CD14-positive monocyte (primary cell): ENCODE measurements around the gene TTC33. TPM values are rescaled to one million over a fixed set of nuclear protein-coding genes. Genes with fewer than 3 reads are reported as not detected.
A peak's percentile ranks its signal among the peaks of the same experiment; 100 is the strongest.

Experiments used
- DNase-seq, 3 donors: peaks; one replicate each; pipeline ENCODE4 v3.0.0-alpha.2; 2011 to 2022
- H2AFZ ChIP-seq: 2 replicates; pipeline ENCODE4 v1.6.0; 2012; ENCODE audit warnings: mild to moderate bottlenecking, low read depth, low read length, inconsistent platforms; ENCODE audit not compliant: insufficient read depth, poor library complexity, severe bottlenecking
- H3K27ac ChIP-seq, 2 donors: 1 replicate in 1 of 2; 2 replicates in 1 of 2; pipeline ENCODE4 v1.5.1; 2012 to 2013; ENCODE audit warnings: low read length in 2 of 2, control low read depth in 1 of 2, inconsistent platforms in 1 of 2, low read depth in 1 of 2, mild to moderate bottlenecking in 1 of 2
- H3K27me3 ChIP-seq, 2 donors: one replicate each; pipeline versions ENCODE4 v1.6.0 to v1.6.1; 2011 to 2013; ENCODE audit warnings: low read length in 2 of 2; ENCODE audit not compliant: control insufficient read depth in 2 of 2, insufficient read depth in 2 of 2
- H3K36me3 ChIP-seq, 2 donors: replicated peaks in 1 of 2; 1 replicate in 1 of 2; 2 replicates in 1 of 2; pipeline versions ENCODE4 v1.5.1 to v1.6.1; 2012 to 2013; ENCODE audit warnings: low read length in 2 of 2, control low read depth in 1 of 2, inconsistent platforms in 1 of 2, mild to moderate bottlenecking in 1 of 2; ENCODE audit not compliant: insufficient read depth in 2 of 2, control insufficient read depth in 1 of 2
- H3K4me1 ChIP-seq, 2 donors: 1 replicate in 1 of 2; 2 replicates in 1 of 2; pipeline versions ENCODE4 v1.5.1 to v1.6.1; 2012 to 2013; ENCODE audit warnings: low read length in 2 of 2, control low read depth in 1 of 2, inconsistent platforms in 1 of 2, mild to moderate bottlenecking in 1 of 2, moderate library complexity in 1 of 2; ENCODE audit not compliant: insufficient read depth in 2 of 2, control insufficient read depth in 1 of 2
- H3K4me2 ChIP-seq: replicated peaks from 2 replicates; pipeline ENCODE3; 2012; ENCODE audit warnings: low read length, moderate library complexity, mild to moderate bottlenecking; ENCODE audit not compliant: poor library complexity, severe bottlenecking; ENCODE audit errors: extremely low read depth
- H3K4me3 ChIP-seq, 3 experiments: fragments of 200-600 bp in 1 of 3; sonication (generic) in 1 of 3; replicated peaks in 1 of 3; 1 replicate in 2 of 3; 2 replicates in 1 of 3; pipeline ENCODE4 v1.5.1; 2011 to 2013; ENCODE audit warnings: low read length in 3 of 3, mild to moderate bottlenecking in 3 of 3, control low read depth in 2 of 3, low read depth in 2 of 3, inconsistent platforms in 1 of 3, moderate library complexity in 1 of 3
- H3K79me2 ChIP-seq: 2 replicates; pipeline ENCODE4 v1.6.0; 2012; ENCODE audit warnings: mild to moderate bottlenecking, control low read depth, inconsistent platforms, low read length, moderate library complexity; ENCODE audit not compliant: insufficient read depth
- H3K9ac ChIP-seq: 2 replicates; pipeline ENCODE4 v1.6.0; 2017; ENCODE audit warnings: low read length, mild to moderate bottlenecking; ENCODE audit not compliant: insufficient read depth, poor library complexity, severe bottlenecking
- H3K9me3 ChIP-seq, 2 donors: replicated peaks in 1 of 2; 1 replicate in 1 of 2; 2 replicates in 1 of 2; pipeline versions ENCODE4 v1.5.1 to v1.6.1; 2012 to 2013; ENCODE audit warnings: low read length in 2 of 2, control low read depth in 1 of 2; ENCODE audit not compliant: control insufficient read depth in 1 of 2, insufficient read depth in 1 of 2
- H4K20me1 ChIP-seq: 2 replicates; pipeline ENCODE4 v1.6.0; 2012; ENCODE audit warnings: mild to moderate bottlenecking, low read length, control low read depth, moderate library complexity; ENCODE audit not compliant: insufficient read depth
- H3K27ac Mint-ChIP-seq, 7 donors: one replicate each; pipeline ENCODE4 v1.8.0; 2020; ENCODE audit warnings: mild to moderate bottlenecking in 7 of 7, mixed read lengths in 7 of 7, moderate library complexity in 6 of 7, inconsistent platforms in 2 of 7
- H3K27me3 Mint-ChIP-seq, 3 donors: one replicate each; pipeline ENCODE4 v1.8.0; 2021 to 2022; ENCODE audit warnings: low read depth in 3 of 3, mild to moderate bottlenecking in 3 of 3, mixed read lengths in 3 of 3, moderate library complexity in 3 of 3, inconsistent platforms in 1 of 3
- H3K36me3 Mint-ChIP-seq, 2 donors: one replicate each; pipeline ENCODE4 v1.8.0; 2020; ENCODE audit warnings: mixed read lengths in 2 of 2, inconsistent platforms in 1 of 2, mild to moderate bottlenecking in 1 of 2
- H3K4me1 Mint-ChIP-seq: one replicate; pipeline ENCODE4 v1.8.0; 2020; ENCODE audit warnings: mild to moderate bottlenecking, mixed read lengths
- H3K4me3 Mint-ChIP-seq, 2 donors: one replicate each; pipeline ENCODE4 v1.8.0; 2020; ENCODE audit warnings: mild to moderate bottlenecking in 2 of 2, mixed read lengths in 2 of 2, moderate library complexity in 1 of 2
- H3K9me3 Mint-ChIP-seq, 7 donors: one replicate each; pipeline ENCODE4 v1.8.0; 2020 to 2022; ENCODE audit warnings: mixed read lengths in 7 of 7, mild to moderate bottlenecking in 6 of 7, moderate library complexity in 6 of 7, inconsistent platforms in 2 of 7
- WGBS: methylation state at CpG from one replicate; pipeline ENCODE4 v1.1.5; 2013; ENCODE audit warnings: missing lambda C conversion rate; ENCODE audit not compliant: insufficient coverage; 5-methylcytosine and 5-hydroxymethylcytosine counted together
- intact Hi-C, 2 donors: fragments of 100-400 bp; cut with micrococcal nuclease; formaldehyde crosslinking; loops; one replicate each; pipeline versions ENCODE4 v1.15.0 to v1.15.1; 2023
- polyA plus RNA-seq, 3 donors: library from polyadenylated mRNA; depleted of rRNA in 1 of 3; unstranded in 2 of 3; stranded (reverse) in 1 of 3; fragments of 300-500 nt in 2 of 3; fragments of >200 nt in 1 of 3; fragmentation: Illumina TruSeq in 2 of 3; gene quantifications; 1 replicate in 2 of 3; 2 replicates in 1 of 3; pipeline ENCODE4 v1.2.3, GENCODE V29; 2012 to 2021
- TF ChIP-seq, protein P1 (sequence below): fragments of 200-600 bp; IDR thresholded peaks from one replicate; pipeline ENCODE4 v1.8.0; 2022; ENCODE audit warnings: antibody characterized with exemption, mild to moderate bottlenecking

The TTC33 gene
- polyA plus RNA-seq, 3 donors, result 1.5 to 11.7 (median 9.4) TPM

DNA sequence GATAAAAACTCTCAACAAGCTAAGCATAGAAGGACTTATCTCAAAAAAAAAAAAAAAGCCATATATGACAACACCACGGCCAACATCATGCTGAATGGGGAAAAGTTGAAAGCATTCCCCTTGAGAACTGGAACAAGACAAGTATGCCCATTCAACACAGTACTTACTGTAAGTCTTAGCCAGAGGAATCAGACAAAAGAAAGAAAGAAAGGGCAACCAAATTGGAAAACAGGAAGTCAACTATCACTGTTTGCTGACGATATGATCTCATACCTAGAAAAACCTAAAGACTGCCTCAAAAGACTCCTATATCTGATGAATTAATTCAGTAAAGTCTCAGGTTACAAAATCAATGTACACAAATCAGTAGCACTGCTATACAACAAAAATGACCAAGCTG lies 100.6 kb downstream of the TTC33 start:
- H3K79me2 ChIP-seq, result no peaks in the 10 kb centered on the region
- Mint-ChIP-seq H3K27me3 (peaks cover 0 to 7% (median 1%) of the 10 kb centered on the region in 3 donors), H3K4me3 (no peak overlapping the region), H3K36me3 (no peaks in the 10 kb centered on the region), H3K4me1 (peaks cover 40% of the 10 kb centered on the region), H3K27ac (peak overlapping the region in 1 of 7 donors; percentile 38), H3K9me3 (peaks cover 0 to 4% (median 0%) of the 10 kb centered on the region in 7 donors)
- peaks cover 3 to 18% of the 10 kb centered on the region in 2 donors for H3K4me1 ChIP-seq
- no peak overlapping the region for H2AFZ ChIP-seq
- H3K27ac ChIP-seq, result no peak overlapping the region
- no peaks in the 10 kb centered on the region for H3K27me3 ChIP-seq
- no peak overlapping the region for H3K4me2 ChIP-seq
- H3K4me3 ChIP-seq, result no peak overlapping the region
- H3K9me3 ChIP-seq, result no peaks in the 10 kb centered on the region
- H3K36me3 ChIP-seq, result no peaks in the 10 kb centered on the region
- DNase-seq, result peak in 2 of 3 donors; percentile 30 to 46
- intact Hi-C loops, result no loop called here
- TF ChIP-seq, protein P1, sequence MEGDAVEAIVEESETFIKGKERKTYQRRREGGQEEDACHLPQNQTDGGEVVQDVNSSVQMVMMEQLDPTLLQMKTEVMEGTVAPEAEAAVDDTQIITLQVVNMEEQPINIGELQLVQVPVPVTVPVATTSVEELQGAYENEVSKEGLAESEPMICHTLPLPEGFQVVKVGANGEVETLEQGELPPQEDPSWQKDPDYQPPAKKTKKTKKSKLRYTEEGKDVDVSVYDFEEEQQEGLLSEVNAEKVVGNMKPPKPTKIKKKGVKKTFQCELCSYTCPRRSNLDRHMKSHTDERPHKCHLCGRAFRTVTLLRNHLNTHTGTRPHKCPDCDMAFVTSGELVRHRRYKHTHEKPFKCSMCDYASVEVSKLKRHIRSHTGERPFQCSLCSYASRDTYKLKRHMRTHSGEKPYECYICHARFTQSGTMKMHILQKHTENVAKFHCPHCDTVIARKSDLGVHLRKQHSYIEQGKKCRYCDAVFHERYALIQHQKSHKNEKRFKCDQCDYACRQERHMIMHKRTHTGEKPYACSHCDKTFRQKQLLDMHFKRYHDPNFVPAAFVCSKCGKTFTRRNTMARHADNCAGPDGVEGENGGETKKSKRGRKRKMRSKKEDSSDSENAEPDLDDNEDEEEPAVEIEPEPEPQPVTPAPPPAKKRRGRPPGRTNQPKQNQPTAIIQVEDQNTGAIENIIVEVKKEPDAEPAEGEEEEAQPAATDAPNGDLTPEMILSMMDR, result no peak
- no peak overlapping the region for H3K9ac ChIP-seq
- H4K20me1 ChIP-seq, result no peaks in the 10 kb centered on the region
- no CpG with 5 or more reads among the region's 2 CpGs for WGBS

DNA sequence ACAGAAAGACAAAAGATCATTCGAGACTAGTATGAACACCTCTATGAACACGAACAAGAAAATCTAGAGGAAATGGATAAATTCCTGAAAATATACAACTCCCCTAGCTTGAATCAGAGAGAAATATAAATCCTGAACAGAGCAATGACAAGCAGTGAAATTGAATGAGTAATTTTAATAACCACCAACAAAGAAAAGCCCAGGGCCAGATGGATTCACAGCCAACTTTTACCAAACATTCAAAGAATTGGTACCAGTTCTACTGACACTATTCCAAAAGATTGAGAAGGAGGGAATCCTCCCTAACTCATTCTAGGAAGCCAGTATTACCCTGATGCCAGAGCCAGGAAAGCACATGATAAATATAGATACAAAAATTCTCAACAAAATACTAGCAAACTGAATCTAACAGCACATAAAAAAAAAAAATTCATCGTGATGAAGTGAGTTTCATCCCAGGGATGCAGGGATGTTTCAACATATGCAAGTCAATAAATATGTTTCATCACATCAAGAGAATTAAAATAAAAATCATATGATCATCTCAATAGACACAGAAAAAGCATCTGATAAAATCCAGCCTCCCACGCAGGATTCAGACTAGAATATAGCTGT lies 101.3 kb downstream of the TTC33 start:
- no peak overlapping the region for H3K9ac ChIP-seq
- H3K4me3 ChIP-seq, result no peak overlapping the region
- H3K4me2 ChIP-seq, result peak overlapping the region; percentile 21
- Mint-ChIP-seq H3K4me3 (peak overlapping the region; percentile 50 to 80), H3K27me3 (peaks cover 0 to 7% (median 1%) of the 10 kb centered on the region in 3 donors), H3K27ac (peak overlapping the region in 4 of 7 donors; percentile 2 to 87 (median 66)), H3K4me1 (peaks cover 42% of the 10 kb centered on the region), H3K9me3 (peaks cover 0 to 4% (median 0%) of the 10 kb centered on the region in 7 donors), H3K36me3 (no peaks in the 10 kb centered on the region)
- H2AFZ ChIP-seq, result peak overlapping the region; percentile 29
- no peaks in the 10 kb centered on the region for H3K9me3 ChIP-seq
- H3K79me2 ChIP-seq, result no peaks in the 10 kb centered on the region
- intact Hi-C loops, result no loop called here
- H4K20me1 ChIP-seq, result no peaks in the 10 kb centered on the region
- no peak for DNase-seq
- no peaks in the 10 kb centered on the region for H3K36me3 ChIP-seq
- TF ChIP-seq, protein P1, result no peak
- no CpG with 5 or more reads among the region's 4 CpGs for WGBS
- H3K4me1 ChIP-seq, result peaks cover 10 to 24% of the 10 kb centered on the region in 2 donors
- H3K27me3 ChIP-seq, result no peaks in the 10 kb centered on the region
- no peak overlapping the region for H3K27ac ChIP-seq
